Posterior vena cava (tissue), 2 donors: Measurements from ENCODE around the gene KAZN. TPM values are rescaled to one million over a fixed set of nuclear protein-coding genes. Genes with fewer than 3 reads are reported as not detected.

Source experiments
- DNase-seq: peaks from one replicate; pipeline ENCODE4 v3.0.0-alpha.2; 2020; ENCODE audit warnings: low spot score
- intact Hi-C, 2 donors: fragments of 100-400 bp; cut with DNase I; formaldehyde crosslinking; loops; one replicate each; pipeline versions ENCODE4 v1.14.1 to v1.14.2; 2022 to 2023
- total RNA-seq, 2 donors: library from RNA; stranded (reverse); fragmentation: NEBNext Ultra II Directional; extraction: Animal tissue kit (Norgen Biotek cat#: 25700); gene quantifications; one replicate each; pipeline ENCODE4 v1.2.1, GENCODE V29; 2021
- donor health status: DM: yes; HTN: yes; CAD: no.
- donor health status: DM: yes; HTN: yes; CAD: no.

The KAZN gene
- total RNA-seq, 2 donors from 2014 or later, result 6.2 to 10.8 TPM

- no peak for DNase-seq
- intact Hi-C loops, result no loop called here
Observed at GRCh38 chr1:15075175-15075574, 476.7 kb downstream of the KAZN start.

GRCh38 chr1:15075817-15076216 lies 477.3 kb downstream of the KAZN start:
- DNase-seq, result no peak
- intact Hi-C loops, result no loop called here

- intact Hi-C loops, result no loop called here
- DNase-seq, result no peak
Observed at GRCh38 chr1:15076807-15077206, 478.3 kb downstream of the KAZN start.

GRCh38 chr1:15077384-15077783 lies 478.9 kb downstream of the KAZN start:
- intact Hi-C loops, result no loop called here
- DNase-seq, result no peak

GRCh38 chr1:15080328-15081007 lies 482.0 kb downstream of the KAZN start:
- intact Hi-C loops, result loop anchor here in 1 of 2 donors (5.0 kb wide), 1 partner anchor 667 kb away; no protein-coding TSS in a partner anchor
- DNase-seq, result no peak

GRCh38 chr1:15081102-15081501 lies 482.6 kb downstream of the KAZN start:
- intact Hi-C loops, result loop anchor here in 1 of 2 donors (5.0 kb wide), 1 partner anchor 666 kb away; no protein-coding TSS in a partner anchor
- no peak for DNase-seq

GRCh38 chr1:15083578-15083977 lies 485.1 kb downstream of the KAZN start:
- intact Hi-C loops, result loop anchor here in 1 of 2 donors (5.0 kb wide), 1 partner anchor 664 kb away; no protein-coding TSS in a partner anchor
- no peak for DNase-seq

GRCh38 chr1:15088281-15088971 lies 489.9 kb downstream of the KAZN start:
- peak; percentile 64 for DNase-seq
- intact Hi-C loops, result no loop called here

- DNase-seq, result peak; percentile 23
- intact Hi-C loops, result no loop called here
Observed at GRCh38 chr1:15089258-15089992, 490.9 kb downstream of the KAZN start.

GRCh38 chr1:15090373-15090772 lies 491.9 kb downstream of the KAZN start:
- DNase-seq, result peak; percentile 78
- intact Hi-C loops, result loop anchor here in 1 of 2 donors (1.0 kb wide), 1 partner anchor 25 kb away; no protein-coding TSS in a partner anchor

GRCh38 chr1:15094056-15094455 lies 495.6 kb downstream of the KAZN start:
- intact Hi-C loops, result no loop called here
- peak; percentile 49 for DNase-seq

GRCh38 chr1:15094719-15095495 lies 496.4 kb downstream of the KAZN start:
- intact Hi-C loops, result no loop called here

GRCh38 chr1:15095496-15095875 lies 497.0 kb downstream of the KAZN start:
- intact Hi-C loops, result no loop called here
- no peak for DNase-seq

More at GRCh38 chr1:15094719-15095495, 496.4 kb downstream of the KAZN start:
- peak; percentile 72 for DNase-seq

- peak; percentile 52 for DNase-seq
Observed at GRCh38 chr1:15096293-15096692, 497.8 kb downstream of the KAZN start.

GRCh38 chr1:15098176-15099125 lies 500.0 kb downstream of the KAZN start:
- peak; percentile 74 for DNase-seq
- intact Hi-C loops, result no loop called here

More at GRCh38 chr1:15096293-15096692, 497.8 kb downstream of the KAZN start:
- intact Hi-C loops, result no loop called here

- DNase-seq, result peak; percentile 44
- intact Hi-C loops, result no loop called here
Observed at GRCh38 chr1:15099441-15100120, 501.1 kb downstream of the KAZN start.

GRCh38 chr1:15100121-15100879 lies 501.8 kb downstream of the KAZN start:
- intact Hi-C loops, result no loop called here
- peak; percentile 81 for DNase-seq
